IMR-90 (cell line): ENCODE data around the gene DNAH6. TPM values are rescaled to one million over a fixed set of nuclear protein-coding genes. Genes with fewer than 3 reads are reported as not detected.

Experiments
- ATAC-seq: fragments of 200-7000 bp; cut with Tn5 transposase; 2 replicates; pipeline ENCODE4 v1.9.1; 2020; ENCODE audit warnings: low read depth, mild to moderate bottlenecking, moderate library complexity
- BruUV-seq: library from RNA; stranded (reverse); fragments of 400-500 nt; replicated peaks from 2 replicates; lab custom pipeline; 2021; lab: Mats Ljungman, UMichigan
- CTCF ChIA-PET: fragments of 300-600 bp; formaldehyde crosslinking; extraction: SDS; loops from one replicate; lab custom pipeline; 2021; ENCODE audit warnings: antibody characterized with exemption; lab: Yijun Ruan, JAX
- POLR2A ChIA-PET: fragments of 300-600 bp; sonication (Branson Sonifier 250); formaldehyde crosslinking; loops from one replicate; lab custom pipeline; 2022; ENCODE audit warnings: antibody characterized with exemption; ENCODE audit not compliant: unreplicated experiment; lab: Charles Lee
- DNase-seq: peaks from one replicate; pipeline ENCODE4 v3.0.0; 2013
- H2AFZ ChIP-seq: replicated peaks from 2 replicates; pipeline ENCODE3; 2013; ENCODE audit warnings: low read length, mild to moderate bottlenecking; ENCODE audit not compliant: poor library complexity
- H2AK5ac ChIP-seq: 2 replicates; pipeline ENCODE4 v1.6.1; 2013; ENCODE audit warnings: low read depth, low read length, inconsistent platforms
- H2AK9ac ChIP-seq: replicated peaks from 2 replicates; pipeline ENCODE3; 2013; ENCODE audit warnings: mild to moderate bottlenecking, low read depth, low read length, moderate library complexity; ENCODE audit not compliant: poor library complexity
- H2BK120ac ChIP-seq: 2 replicates; pipeline ENCODE4 v1.6.1; 2013; ENCODE audit warnings: low read depth, low read length, inconsistent platforms
- H2BK15ac ChIP-seq: 3 replicates; pipeline ENCODE4 v1.6.1; 2013; ENCODE audit warnings: low read depth, low read length, inconsistent platforms
- H2BK20ac ChIP-seq: 2 replicates; pipeline ENCODE4 v1.6.1; 2013; ENCODE audit warnings: low read depth, mild to moderate bottlenecking, inconsistent platforms, low read length, moderate library complexity
- H2BK5ac ChIP-seq: 2 replicates; pipeline ENCODE4 v1.6.1; 2013; ENCODE audit warnings: mild to moderate bottlenecking, low read depth, low read length, inconsistent platforms; ENCODE audit not compliant: poor library complexity, severe bottlenecking
- H3K14ac ChIP-seq: replicated peaks from 2 replicates; pipeline ENCODE4 v1.6.1; 2013; ENCODE audit warnings: low read depth, low read length, inconsistent platforms
- H3K18ac ChIP-seq: 2 replicates; pipeline ENCODE4 v1.6.1; 2013; ENCODE audit warnings: low read depth, low read length, control low read depth
- H3K23ac ChIP-seq: 2 replicates; pipeline ENCODE4 v1.6.1; 2013; ENCODE audit warnings: low read depth, low read length, inconsistent platforms
- H3K27ac ChIP-seq: 2 replicates; pipeline ENCODE4 v1.5.1; 2013; ENCODE audit warnings: mild to moderate bottlenecking, control low read depth, low read length; ENCODE audit not compliant: insufficient read depth
- H3K27me3 ChIP-seq: 2 replicates; pipeline ENCODE4 v1.6.1; 2013; ENCODE audit warnings: low read length; ENCODE audit not compliant: control insufficient read depth, insufficient read depth
- H3K36me3 ChIP-seq: 2 replicates; pipeline ENCODE4 v1.6.1; 2013; ENCODE audit warnings: low read length, mixed read lengths; ENCODE audit not compliant: control insufficient read depth, insufficient read depth
- H3K4ac ChIP-seq: 2 replicates; pipeline ENCODE4 v1.6.1; 2013; ENCODE audit warnings: low read depth, low read length, inconsistent platforms
- H3K4me1 ChIP-seq: 2 replicates; pipeline ENCODE4 v1.6.1; 2013; ENCODE audit warnings: low read length, mixed read lengths; ENCODE audit not compliant: control insufficient read depth, insufficient read depth
- H3K4me2 ChIP-seq: 2 replicates; pipeline ENCODE4 v1.6.1; 2013; ENCODE audit warnings: low read depth, mild to moderate bottlenecking, control low read depth, low read length, moderate library complexity
- H3K4me3 ChIP-seq: 2 replicates; pipeline ENCODE4 v1.5.1; 2013; ENCODE audit warnings: low read depth, mild to moderate bottlenecking, control low read depth, low read length, moderate library complexity; ENCODE audit not compliant: insufficient read depth
- H3K56ac ChIP-seq: 2 replicates; pipeline ENCODE4 v1.6.1; 2013; ENCODE audit warnings: low read length, inconsistent platforms; ENCODE audit not compliant: insufficient read depth; ENCODE audit errors: extremely low read depth
- H3K79me1 ChIP-seq, 2 experiments: 2 replicates each; pipeline ENCODE4 v1.6.1; 2013; ENCODE audit warnings: low read length in 2 of 2, inconsistent platforms in 1 of 2, low read depth in 1 of 2
- H3K9ac ChIP-seq: 2 replicates; pipeline ENCODE4 v1.6.1; 2013; ENCODE audit warnings: low read depth, low read length, control low read depth
- H3K9me1 ChIP-seq: 2 replicates; pipeline ENCODE4 v1.6.1; 2013; ENCODE audit warnings: low read length, inconsistent platforms; ENCODE audit not compliant: insufficient read depth
- H3K9me3 ChIP-seq: 2 replicates; pipeline ENCODE4 v1.6.1; 2013; ENCODE audit warnings: low read length; ENCODE audit not compliant: control insufficient read depth, insufficient read depth
- H4K20me1 ChIP-seq: 2 replicates; pipeline ENCODE4 v1.6.1; 2013; ENCODE audit warnings: low read length, inconsistent platforms; ENCODE audit not compliant: insufficient read depth
- H4K5ac ChIP-seq: 2 replicates; pipeline ENCODE4 v1.6.1; 2013; ENCODE audit warnings: mild to moderate bottlenecking, low read depth, low read length, control low read depth
- H4K8ac ChIP-seq, 2 experiments: 2 replicates each; pipeline ENCODE4 v1.6.1; 2013; ENCODE audit warnings: low read depth in 2 of 2, low read length in 2 of 2, control low read depth in 1 of 2, inconsistent platforms in 1 of 2
- H4K91ac ChIP-seq: 2 replicates; pipeline ENCODE4 v1.6.1; 2013; ENCODE audit warnings: low read depth, low read length, inconsistent platforms; ENCODE audit not compliant: insufficient read depth
- CEBPB ChIP-seq: IDR thresholded peaks from 2 replicates; pipeline ENCODE4 v1.6.1; 2012; ENCODE audit warnings: low read depth, low read length, improper control_type of control experiment
- CHD1 ChIP-seq: IDR thresholded peaks from 2 replicates; pipeline ENCODE4 v1.6.1; 2012; ENCODE audit warnings: low read depth, low read length, improper control_type of control experiment
- FOS ChIP-seq: fragments of 150-350 bp; IDR thresholded peaks from 2 replicates; pipeline ENCODE4 v1.6.1; 2016; ENCODE audit warnings: low read depth, low read length
- NFE2L2 ChIP-seq: fragments of 150-350 bp; IDR thresholded peaks from 2 replicates; pipeline ENCODE4 v1.6.1; 2016; ENCODE audit warnings: low read depth, mild to moderate bottlenecking, low read length
- POLR2A ChIP-seq: IDR thresholded peaks from 2 replicates; pipeline ENCODE4 v1.6.1; 2012; ENCODE audit warnings: mild to moderate bottlenecking, low read depth, low read length
- RAD21 ChIP-seq: IDR thresholded peaks from 2 replicates; pipeline ENCODE4 v1.6.1; 2012; ENCODE audit warnings: low read length, improper control_type of control experiment
- RCOR1 ChIP-seq: IDR thresholded peaks from 2 replicates; pipeline ENCODE4 v1.6.1; 2012; ENCODE audit warnings: mild to moderate bottlenecking, low read length, improper control_type of control experiment; ENCODE audit not compliant: insufficient replicate concordance
- RFX5 ChIP-seq: IDR thresholded peaks from 2 replicates; pipeline ENCODE4 v1.8.0; 2012; ENCODE audit warnings: low read depth, mild to moderate bottlenecking, low read length, moderate library complexity
- WGBS, 2 experiments: methylation state at CpG; one replicate each; pipeline versions ENCODE4 v1.1.5 to v1.1.7; 2013; ENCODE audit warnings: missing lambda C conversion rate in 2 of 2; ENCODE audit not compliant: insufficient read length in 1 of 2; ENCODE audit errors: extremely low coverage in 2 of 2; 5-methylcytosine and 5-hydroxymethylcytosine counted together
- dilution Hi-C: fragments of 300-500 bp; cut with HindIII; formaldehyde crosslinking; loops from one replicate; pipeline ENCODE4 v1.14.3; 2018; ENCODE audit warnings: low sequenced_read_pairs; ENCODE audit not compliant: unreplicated experiment
- in situ Hi-C: fragments of 300-500 bp; cut with MboI; formaldehyde crosslinking; loops from 3 replicates; pipeline ENCODE4 v1.14.3; 2019; ENCODE audit warnings: low sequenced_read_pairs, inconsistent platforms, mixed read lengths
- intact Hi-C: fragments of 100-400 bp; cut with micrococcal nuclease; formaldehyde crosslinking; loops from 2 replicates; pipeline ENCODE4 v1.10.0; 2022
- polyA plus RNA-seq, 3 experiments: library from polyadenylated mRNA; depleted of rRNA; stranded (reverse); fragments of >200 nt; gene quantifications; 2 replicates each; pipeline ENCODE4 v1.2.3, GENCODE V29; 2012; ENCODE audit warnings: low replicate concordance in 1 of 3
- total RNA-seq: library from RNA; depleted of rRNA; stranded (reverse); fragments of >200 nt; gene quantifications from 2 replicates; pipeline ENCODE4 v1.2.3, GENCODE V29; 2012
- TF ChIP-seq, protein P1 (sequence below): fragments of 150-350 bp; IDR thresholded peaks from 2 replicates; pipeline ENCODE4 v1.6.1; 2017; ENCODE audit warnings: mild to moderate bottlenecking, antibody characterized with exemption, low read length, low read depth

Gene DNAH6
- total and polyA plus RNA-seq, 2 of the 4 experiments (the other 2 are of a cell fraction), result under 0.01 to 0.07 TPM

DNA sequence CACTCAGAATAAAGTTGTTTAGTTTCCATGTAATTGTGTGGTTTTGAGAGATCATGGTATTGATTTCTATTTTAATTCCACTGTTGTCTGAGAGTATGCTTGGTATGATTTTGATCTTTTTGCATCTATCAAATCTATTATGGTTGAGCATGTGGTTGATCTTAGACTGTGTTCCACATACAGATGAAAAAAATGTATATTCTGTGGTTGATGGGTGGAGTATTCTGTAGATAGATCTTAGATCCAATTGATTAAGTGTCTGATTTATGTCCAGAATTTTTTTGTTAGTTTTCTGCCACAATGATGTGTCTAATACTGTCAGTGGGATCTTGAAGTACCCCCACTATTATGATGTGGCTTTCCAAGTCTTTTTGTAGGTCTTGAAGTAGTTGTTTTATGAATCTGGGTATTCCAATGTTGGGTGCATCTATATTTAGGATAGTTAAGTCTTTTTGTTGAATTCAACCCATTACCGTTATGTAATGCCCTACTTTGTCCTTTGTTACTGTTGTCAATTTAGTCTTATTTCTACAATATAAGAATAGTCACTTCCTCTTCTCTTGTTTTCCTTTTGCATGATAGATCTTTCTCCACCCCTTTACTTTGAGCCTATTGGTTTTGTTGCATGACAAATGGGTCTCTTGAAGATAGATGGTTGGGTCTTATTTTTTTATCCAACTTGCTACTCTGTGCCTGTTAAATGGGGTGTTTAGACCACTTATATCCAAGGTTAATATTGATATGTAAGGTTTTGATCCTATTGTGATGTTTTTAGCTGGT, 262.8 kb downstream of the DNAH6 start:
- intact Hi-C loops (no loop called here), dilution Hi-C loops (no loop called here), in situ Hi-C loops (no loop called here)
- Histone ChIP-seq H3K4me3 (no peak overlapping the region), H2AFZ (no peak overlapping the region), H3K27me3 (no peaks in the 10 kb centered on the region), H3K4ac (no peak overlapping the region), H3K27ac (no peak overlapping the region), H3K14ac (no peak overlapping the region), H4K91ac (no peak overlapping the region), H2AK9ac (no peak overlapping the region), H2BK15ac (no peak overlapping the region), H2AK5ac (no peak overlapping the region), H4K20me1 (no peaks in the 10 kb centered on the region), H3K4me1 (peaks cover 3% of the 10 kb centered on the region; the same call in 1 of the 2 replicates), H3K9me1 (no peaks in the 10 kb centered on the region), H3K18ac (no peak overlapping the region), H4K5ac (no peak overlapping the region), H4K8ac (no peak overlapping the region), H3K56ac (no peak overlapping the region), H3K4me2 (no peak overlapping the region), H2BK120ac (no peak overlapping the region), H3K9me3 (no peaks in the 10 kb centered on the region), H2BK20ac (no peak overlapping the region), H3K79me1 (no peaks in the 10 kb centered on the region), H3K36me3 (no peaks in the 10 kb centered on the region), H2BK5ac (no peak overlapping the region), H3K9ac (no peak overlapping the region), H3K23ac (no peak overlapping the region)
- no TSS peak for BruUV-seq
- no CpG with 5 or more reads among the region's 1 CpG for WGBS, 2 experiments
- ChIA-PET POLR2A (no interaction called here), CTCF (interaction anchor here (1.0 kb wide), 1 partner anchor 25 kb away, joined by 3 read pairs; no protein-coding TSS in a partner anchor)
- no peak for DNase-seq
- no peak for ATAC-seq
- TF ChIP-seq RAD21 (no peak), POLR2A (no peak), NFE2L2 (no peak), CEBPB (no peak), CHD1 (no peak), RFX5 (no peak), RCOR1 (no peak), FOS (no peak)
- TF ChIP-seq, protein P1, sequence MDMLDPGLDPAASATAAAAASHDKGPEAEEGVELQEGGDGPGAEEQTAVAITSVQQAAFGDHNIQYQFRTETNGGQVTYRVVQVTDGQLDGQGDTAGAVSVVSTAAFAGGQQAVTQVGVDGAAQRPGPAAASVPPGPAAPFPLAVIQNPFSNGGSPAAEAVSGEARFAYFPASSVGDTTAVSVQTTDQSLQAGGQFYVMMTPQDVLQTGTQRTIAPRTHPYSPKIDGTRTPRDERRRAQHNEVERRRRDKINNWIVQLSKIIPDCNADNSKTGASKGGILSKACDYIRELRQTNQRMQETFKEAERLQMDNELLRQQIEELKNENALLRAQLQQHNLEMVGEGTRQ, result no peak
